Subcutaneous adipose tissue (tissue), 4 donors: ENCODE results near the gene BICD2. TPM values are rescaled to one million over a fixed set of nuclear protein-coding genes. Genes with fewer than 3 reads are reported as not detected.

ENCODE experiments used
- total RNA-seq, 4 donors: library from RNA; depleted of rRNA; stranded (reverse); fragments of >200 nt; gene quantifications; one replicate each; pipeline ENCODE4 v1.1.0, GENCODE V29; 2016
- TF ChIP-seq, protein P1 (sequence below): fragments of 450-650 bp; IDR thresholded peaks from one replicate; pipeline ENCODE4 v1.5.1; 2016; ENCODE audit warnings: low read depth, mild to moderate bottlenecking, control low read depth, antibody characterized with exemption, moderate library complexity

Gene BICD2
- total RNA-seq, 4 donors from 2014 or later = 22.3 to 42.3 (median 37.2) TPM

DNA sequence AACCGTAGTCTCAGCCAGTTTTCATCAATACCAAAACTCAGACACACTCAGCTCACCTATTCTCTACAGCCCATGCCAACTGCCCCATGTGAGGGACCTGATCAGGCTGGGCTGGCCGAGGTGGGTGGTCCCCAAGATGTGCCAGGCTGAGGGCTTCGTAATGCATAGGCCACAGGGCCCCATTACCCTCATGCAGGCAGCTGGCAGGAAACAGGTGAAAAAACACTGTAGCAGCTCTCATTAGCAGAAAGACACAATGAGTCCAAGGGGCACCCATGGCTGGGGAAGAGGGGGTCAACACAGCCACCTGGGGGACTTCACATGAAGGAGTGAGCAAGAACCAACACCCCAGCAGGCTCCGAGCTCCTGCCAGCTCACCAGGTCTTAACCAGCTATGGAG lies 102.9 kb downstream of the BICD2 start:
- TF ChIP-seq, protein P1, sequence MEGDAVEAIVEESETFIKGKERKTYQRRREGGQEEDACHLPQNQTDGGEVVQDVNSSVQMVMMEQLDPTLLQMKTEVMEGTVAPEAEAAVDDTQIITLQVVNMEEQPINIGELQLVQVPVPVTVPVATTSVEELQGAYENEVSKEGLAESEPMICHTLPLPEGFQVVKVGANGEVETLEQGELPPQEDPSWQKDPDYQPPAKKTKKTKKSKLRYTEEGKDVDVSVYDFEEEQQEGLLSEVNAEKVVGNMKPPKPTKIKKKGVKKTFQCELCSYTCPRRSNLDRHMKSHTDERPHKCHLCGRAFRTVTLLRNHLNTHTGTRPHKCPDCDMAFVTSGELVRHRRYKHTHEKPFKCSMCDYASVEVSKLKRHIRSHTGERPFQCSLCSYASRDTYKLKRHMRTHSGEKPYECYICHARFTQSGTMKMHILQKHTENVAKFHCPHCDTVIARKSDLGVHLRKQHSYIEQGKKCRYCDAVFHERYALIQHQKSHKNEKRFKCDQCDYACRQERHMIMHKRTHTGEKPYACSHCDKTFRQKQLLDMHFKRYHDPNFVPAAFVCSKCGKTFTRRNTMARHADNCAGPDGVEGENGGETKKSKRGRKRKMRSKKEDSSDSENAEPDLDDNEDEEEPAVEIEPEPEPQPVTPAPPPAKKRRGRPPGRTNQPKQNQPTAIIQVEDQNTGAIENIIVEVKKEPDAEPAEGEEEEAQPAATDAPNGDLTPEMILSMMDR = no peak

Other genes with a start within 250 kb of the BICD2 start
- gene ECM2, start 228.8 kb downstream of the BICD2 start, total RNA-seq = 100 to 1,000 TPM in 1 of 4 donors, 10 to 100 TPM in 3; 57.8 to 131 (median 71.2) TPM
- 1 to 10 TPM; 5.4 to 8.3 (median 7.3) TPM for gene IPPK, start 94.7 kb downstream of the BICD2 start, total RNA-seq
- 10 to 100 TPM in 3 of 4 donors, 1 to 10 TPM in 1; 9.6 to 19.6 (median 12.5) TPM for gene ZNF484, start 113.2 kb upstream of the BICD2 start, total RNA-seq
- 10 to 100 TPM in 3 of 4 donors, 1 to 10 TPM in 1; 4.1 to 15.6 (median 11.7) TPM for gene FGD3, start 182.7 kb upstream of the BICD2 start, total RNA-seq